ENCODE data around the gene NGEF. TPM values are rescaled to one million over a fixed set of nuclear protein-coding genes. Genes with fewer than 3 reads are reported as not detected.

The NGEF gene
- total RNA-seq: not detected
- 0 to 0.12 reads per million in 2 donors for total RNA-seq

GRCh38 chr2:233013027-233013461 lies at the start of gene NGEF:
NGEF (minus strand) TSS chr2:233013256; CDS start chr2:232974890, 38,366 bp downstream.
- Mint-ChIP-seq H3K36me3 (ENCODE audit: low read depth) (peaks cover 2% of the 10 kb centered on the region), H3K4me1 (no peaks in the 10 kb centered on the region), H3K27ac (no peak within 1 kb of the TSS), H3K4me3 (no peak within 1 kb of the TSS), H3K27me3 (peaks cover 9% of the 10 kb centered on the region)
- ATAC-seq (no peak), DNase-seq (no peak)
- no peaks in the 10 kb centered on the region for H3K9me3 ChIP-seq (ENCODE audit: control insufficient read depth, low read length, poor library complexity, severe bottlenecking)

GRCh38 chr2:233062451-233062850 lies 49.4 kb upstream of the NGEF start:
- peak overlapping the region; percentile 91 for H3K4me3 Mint-ChIP-seq
- no peak for DNase-seq
- peaks cover 49% of the 10 kb centered on the region for H3K4me1 Mint-ChIP-seq
- no peak for ATAC-seq
- no peaks in the 10 kb centered on the region for H3K27me3 Mint-ChIP-seq
- peak overlapping the region; percentile 96 for H3K27ac Mint-ChIP-seq
- no peaks in the 10 kb centered on the region for H3K36me3 Mint-ChIP-seq (ENCODE audit: low read depth)
- H3K9me3 ChIP-seq (ENCODE audit: control insufficient read depth, low read length, poor library complexity, severe bottlenecking): no peaks in the 10 kb centered on the region

DNA sequence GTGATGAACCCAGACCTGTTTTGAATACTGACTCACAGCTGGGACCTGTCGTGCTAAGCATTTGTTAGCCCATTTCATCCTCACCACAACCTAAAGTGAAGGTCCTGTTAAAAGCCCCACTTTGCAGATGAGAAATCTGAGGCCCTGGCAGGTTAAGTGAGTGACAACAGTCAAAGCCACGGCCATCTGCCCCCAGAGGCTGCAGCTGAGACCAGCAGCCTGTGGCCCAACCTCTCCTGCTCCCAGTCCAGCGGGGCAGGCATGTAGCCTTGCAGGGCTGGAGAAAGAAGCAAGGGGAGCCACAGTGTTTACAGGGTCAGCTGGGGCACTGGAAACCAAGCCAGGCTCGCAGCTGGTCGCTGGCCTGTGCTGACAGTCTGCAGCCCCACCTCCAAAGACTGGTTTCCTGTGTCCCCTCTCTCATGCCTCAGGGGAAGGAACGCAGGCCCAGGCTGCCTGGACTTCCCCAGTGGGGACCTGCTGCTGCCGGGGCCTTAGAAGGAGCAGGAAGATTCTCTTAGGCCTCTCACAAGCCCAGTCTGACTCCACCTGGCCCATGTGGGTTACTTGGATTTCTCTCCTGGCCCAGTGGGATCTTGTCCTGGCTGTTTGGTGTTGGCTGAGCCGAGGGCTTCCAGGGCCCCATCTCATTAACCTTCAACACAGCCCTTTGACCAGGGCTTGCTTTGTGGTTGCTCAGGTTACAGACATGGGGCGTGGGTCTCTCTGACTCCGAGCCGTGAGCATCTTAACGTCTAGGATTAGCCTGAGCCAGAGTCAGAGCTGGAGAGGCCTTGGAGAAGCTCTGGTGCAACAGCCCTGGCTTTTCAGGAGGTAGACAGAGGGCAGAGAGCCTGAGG lies 48.8 kb upstream of the NGEF start:
- H3K4me1 Mint-ChIP-seq: peaks cover 43% of the 10 kb centered on the region
- H3K36me3 Mint-ChIP-seq (ENCODE audit: low read depth): no peaks in the 10 kb centered on the region
- H3K9me3 ChIP-seq (ENCODE audit: control insufficient read depth, low read length, poor library complexity, severe bottlenecking): no peaks in the 10 kb centered on the region

DNA sequence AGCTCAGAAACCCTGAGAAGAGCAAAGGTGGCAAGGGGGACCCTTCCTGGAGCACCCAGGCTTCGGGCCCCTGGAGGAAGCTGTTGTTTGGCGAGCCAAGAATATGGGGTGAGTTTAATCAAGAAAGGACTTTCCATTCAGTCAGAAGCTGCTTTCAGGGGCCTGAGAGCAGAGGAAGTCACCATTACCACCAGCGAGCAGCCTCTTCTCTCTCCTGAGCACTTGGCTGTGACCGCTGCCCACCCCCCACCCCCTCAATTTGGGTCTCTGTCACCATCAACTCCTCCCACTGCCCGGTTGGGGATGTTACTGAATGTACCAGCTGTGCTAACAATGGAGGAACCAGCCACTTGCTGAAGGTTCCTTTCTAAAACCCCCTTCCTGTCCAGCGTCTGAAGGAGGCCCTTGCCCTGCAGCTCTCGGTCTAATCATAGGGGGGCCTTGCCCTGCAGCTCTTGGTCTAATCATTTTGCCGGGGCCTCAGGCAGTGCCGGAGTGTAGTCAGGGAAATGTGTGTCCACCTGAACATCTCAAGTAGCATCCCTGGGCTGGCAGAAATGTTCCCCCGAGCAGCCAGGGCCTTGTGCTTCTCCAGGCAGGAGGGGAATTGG lies 48.0 kb upstream of the NGEF start:
- DNase-seq: no peak
- Mint-ChIP-seq H3K4me3 (peak overlapping the region; percentile 91), H3K27me3 (no peaks in the 10 kb centered on the region), H3K27ac (peak overlapping the region; percentile 96), H3K36me3 (ENCODE audit: low read depth) (no peaks in the 10 kb centered on the region), H3K4me1 (peaks cover 43% of the 10 kb centered on the region)
- ATAC-seq: peak; percentile 5
- H3K9me3 ChIP-seq (ENCODE audit: control insufficient read depth, low read length, poor library complexity, severe bottlenecking): no peaks in the 10 kb centered on the region

More for the DNA sequence above, 48.8 kb upstream of the NGEF start:
- Mint-ChIP-seq H3K27me3 (no peaks in the 10 kb centered on the region), H3K27ac (peak overlapping the region; percentile 96), H3K4me3 (peak overlapping the region; percentile 91)
- peak; percentile 30 for ATAC-seq
- DNase-seq: no peak

GRCh38 chr2:233060501-233060979 lies 47.5 kb upstream of the NGEF start:
- Mint-ChIP-seq H3K27me3 (no peaks in the 10 kb centered on the region), H3K27ac (peak overlapping the region; percentile 96), H3K36me3 (ENCODE audit: low read depth) (no peaks in the 10 kb centered on the region), H3K4me1 (peaks cover 46% of the 10 kb centered on the region), H3K4me3 (peak overlapping the region; percentile 91)
- no peaks in the 10 kb centered on the region for H3K9me3 ChIP-seq (ENCODE audit: control insufficient read depth, low read length, poor library complexity, severe bottlenecking)
- ATAC-seq (peak; percentile 36), DNase-seq (no peak)

- peak; percentile 50 to 61 (median 55) for DNase-seq
- Mint-ChIP-seq H3K4me3 (peak within 1 kb of the TSS; percentile 91), H3K4me1 (peaks cover 49% of the 10 kb centered on the region), H3K27me3 (no peaks in the 10 kb centered on the region), H3K27ac (peak within 1 kb of the TSS; percentile 96), H3K36me3 (ENCODE audit: low read depth) (no peaks in the 10 kb centered on the region)
- H3K9me3 ChIP-seq (ENCODE audit: control insufficient read depth, low read length, poor library complexity, severe bottlenecking): no peaks in the 10 kb centered on the region
- ATAC-seq: peak; percentile 85
These were observed 46.9 kb upstream of the NGEF start, which contains the start of gene INPP5D for GRCh38 chr2:233059797-233060500. INPP5D (plus strand) TSS chr2:233060342; CDS start chr2:233060479, 137 bp downstream.

- peaks cover 50% of the 10 kb centered on the region for H3K4me1 Mint-ChIP-seq
- ATAC-seq: no peak
- peak overlapping the region; percentile 91 for H3K4me3 Mint-ChIP-seq
- H3K27me3 Mint-ChIP-seq: no peaks in the 10 kb centered on the region
- peak overlapping the region; percentile 96 for H3K27ac Mint-ChIP-seq
- no peaks in the 10 kb centered on the region for H3K36me3 Mint-ChIP-seq (ENCODE audit: low read depth)
- H3K9me3 ChIP-seq (ENCODE audit: control insufficient read depth, low read length, poor library complexity, severe bottlenecking): no peaks in the 10 kb centered on the region
- no peak for DNase-seq
These were observed 46.4 kb upstream of the NGEF start for GRCh38 chr2:233059547-233059796.

DNA sequence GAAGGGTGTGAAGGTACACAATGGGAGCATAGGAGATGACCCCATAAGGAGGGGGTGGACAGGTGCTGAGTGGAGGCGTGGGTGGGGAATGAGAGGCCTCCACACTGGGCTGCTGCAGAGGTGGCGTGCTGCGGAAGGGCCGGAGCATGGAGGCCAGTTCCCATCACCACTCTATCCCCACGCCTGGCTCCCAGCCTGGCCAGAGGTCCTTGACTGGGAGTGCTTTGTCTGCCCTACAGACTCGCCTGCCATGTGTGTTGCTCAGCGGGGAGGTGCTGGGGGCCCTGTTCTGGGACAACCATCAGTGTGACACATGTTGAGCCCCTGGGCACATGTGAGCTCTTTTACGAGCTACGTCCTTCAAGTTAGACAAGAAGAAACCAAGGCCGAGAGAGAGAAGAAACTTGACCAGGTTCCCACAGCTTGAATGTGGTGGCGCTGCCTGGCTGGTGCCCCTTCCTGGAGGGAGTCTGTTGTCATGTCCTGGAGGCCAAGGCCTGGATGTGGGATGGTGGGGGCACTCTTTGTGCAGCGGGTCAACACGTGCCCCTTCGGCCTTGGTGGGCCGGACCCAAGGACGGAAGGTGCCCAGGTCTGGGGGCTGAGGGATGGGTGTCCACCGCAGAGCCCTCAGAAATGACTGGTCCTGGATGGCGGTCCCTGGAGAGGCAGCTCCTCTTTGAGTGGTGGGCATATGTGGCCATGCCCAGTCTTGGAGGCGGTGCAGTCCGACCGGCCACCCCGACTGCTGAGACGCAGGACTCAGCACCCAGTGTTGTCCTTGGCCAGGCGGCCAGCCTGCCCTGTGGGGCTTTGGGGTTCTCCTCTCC lies 45.9 kb upstream of the NGEF start:
- H3K36me3 Mint-ChIP-seq (ENCODE audit: low read depth): no peaks in the 10 kb centered on the region
- H3K4me1 Mint-ChIP-seq: peaks cover 53% of the 10 kb centered on the region
- ATAC-seq: no peak
- peaks cover 2% of the 10 kb centered on the region for H3K27me3 Mint-ChIP-seq
- no peak for DNase-seq
- peak overlapping the region; percentile 68 for H3K4me3 Mint-ChIP-seq
- H3K27ac Mint-ChIP-seq: peak overlapping the region; percentile 96
- H3K9me3 ChIP-seq (ENCODE audit: control insufficient read depth, low read length, poor library complexity, severe bottlenecking): no peaks in the 10 kb centered on the region

DNA sequence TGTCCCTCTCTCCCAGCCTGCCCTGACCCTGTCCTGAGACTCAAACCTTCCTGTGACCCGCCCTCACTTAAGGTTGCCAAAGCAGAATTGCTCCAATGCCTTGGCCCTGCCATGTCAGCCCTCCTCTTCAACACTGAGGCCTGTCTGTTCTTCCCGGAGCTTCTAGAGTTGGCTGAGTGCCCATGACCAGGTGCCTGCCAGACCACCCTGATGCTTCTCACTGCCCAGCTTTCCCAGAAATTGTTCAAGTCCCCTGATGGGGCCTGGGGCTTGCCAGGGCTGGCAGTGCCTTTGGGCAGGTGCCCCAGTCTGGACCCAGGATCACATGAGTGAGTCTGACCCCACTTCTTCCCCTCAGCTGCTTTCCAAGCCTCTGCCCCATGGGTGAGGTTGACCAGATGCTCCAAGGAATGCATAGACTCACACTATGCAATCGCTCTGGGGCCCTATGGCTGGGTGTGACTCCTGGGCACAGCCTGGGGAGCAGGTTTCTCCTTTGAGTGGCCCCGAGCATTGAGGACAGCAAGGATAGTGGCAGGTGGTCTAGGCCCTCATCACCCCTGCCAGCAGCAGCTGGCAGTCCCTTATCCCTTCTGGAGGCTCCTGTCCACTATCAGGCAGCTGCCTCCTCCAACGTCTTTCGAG lies 44.0 kb upstream of the NGEF start:
- H3K4me3 Mint-ChIP-seq: no peak overlapping the region
- no peaks in the 10 kb centered on the region for H3K9me3 ChIP-seq (ENCODE audit: control insufficient read depth, low read length, poor library complexity, severe bottlenecking)
- no peaks in the 10 kb centered on the region for H3K36me3 Mint-ChIP-seq (ENCODE audit: low read depth)
- ATAC-seq: no peak
- peaks cover 6% of the 10 kb centered on the region for H3K27me3 Mint-ChIP-seq
- H3K27ac Mint-ChIP-seq: peak overlapping the region; percentile 45
- peaks cover 40% of the 10 kb centered on the region for H3K4me1 Mint-ChIP-seq
- DNase-seq: no peak

DNA sequence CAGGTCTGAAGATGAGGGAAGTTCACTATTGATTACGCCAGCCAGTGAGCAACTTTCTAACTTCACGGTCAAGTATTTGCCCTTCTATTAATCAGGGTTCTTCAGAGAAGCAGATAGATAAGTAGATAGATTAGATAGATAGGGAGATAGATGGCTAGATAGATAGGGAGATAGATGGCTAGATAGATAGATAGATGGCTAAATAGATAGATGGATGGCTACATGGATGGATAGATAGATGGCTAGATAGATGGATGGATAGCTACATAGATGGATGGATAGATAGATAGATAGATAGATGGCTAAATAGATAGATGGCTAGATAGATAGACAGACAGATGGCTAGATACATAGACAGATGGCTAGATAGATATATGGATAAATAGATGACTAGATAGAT lies 42.3 kb upstream of the NGEF start:
- Mint-ChIP-seq H3K4me1 (peaks cover 39% of the 10 kb centered on the region), H3K36me3 (ENCODE audit: low read depth) (no peaks in the 10 kb centered on the region), H3K4me3 (no peak overlapping the region), H3K27ac (peak overlapping the region; percentile 94), H3K27me3 (peaks cover 6% of the 10 kb centered on the region)
- no peaks in the 10 kb centered on the region for H3K9me3 ChIP-seq (ENCODE audit: control insufficient read depth, low read length, poor library complexity, severe bottlenecking)
- no peak for ATAC-seq
- DNase-seq: no peak

- no peaks in the 10 kb centered on the region for H3K9me3 ChIP-seq (ENCODE audit: control insufficient read depth, low read length, poor library complexity, severe bottlenecking)
- no peaks in the 10 kb centered on the region for H3K36me3 Mint-ChIP-seq (ENCODE audit: low read depth)
- ATAC-seq: peak; percentile 84
- H3K4me1 Mint-ChIP-seq: peaks cover 37% of the 10 kb centered on the region
- peaks cover 6% of the 10 kb centered on the region for H3K27me3 Mint-ChIP-seq
- peak; percentile 55 to 72 (median 70) for DNase-seq
- H3K4me3 Mint-ChIP-seq: peak overlapping the region; percentile 78
- H3K27ac Mint-ChIP-seq: peak overlapping the region; percentile 94
These were observed 41.1 kb upstream of the NGEF start for GRCh38 chr2:233053928-233054784.

Data from T-helper 17 cell (primary cell).